ENCODE measurements around the gene TXK.

TXK gene

GRCh38 chr4:48046059-48046458 lies 88.0 kb downstream of the TXK start:
- no peak for DNase-seq

DNA sequence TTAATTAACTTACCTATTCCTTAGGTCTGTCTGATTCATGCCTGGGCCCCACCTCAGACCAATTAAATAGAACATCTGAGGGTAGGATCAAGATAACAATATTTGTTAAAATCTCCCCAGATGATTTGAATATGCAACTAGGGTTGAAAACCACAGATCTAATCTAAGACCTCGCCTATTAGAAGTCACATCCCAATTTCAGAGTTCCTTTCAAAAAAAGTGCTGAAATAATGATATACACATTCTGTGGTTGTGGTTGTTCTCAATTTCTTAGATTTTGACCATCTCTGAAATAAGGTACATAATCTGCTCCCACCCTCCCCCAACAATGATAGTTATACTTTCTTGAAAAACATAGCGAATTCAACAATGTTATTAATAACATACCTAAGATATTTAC lies 89.8 kb downstream of the TXK start:
- no peak for DNase-seq

DNA sequence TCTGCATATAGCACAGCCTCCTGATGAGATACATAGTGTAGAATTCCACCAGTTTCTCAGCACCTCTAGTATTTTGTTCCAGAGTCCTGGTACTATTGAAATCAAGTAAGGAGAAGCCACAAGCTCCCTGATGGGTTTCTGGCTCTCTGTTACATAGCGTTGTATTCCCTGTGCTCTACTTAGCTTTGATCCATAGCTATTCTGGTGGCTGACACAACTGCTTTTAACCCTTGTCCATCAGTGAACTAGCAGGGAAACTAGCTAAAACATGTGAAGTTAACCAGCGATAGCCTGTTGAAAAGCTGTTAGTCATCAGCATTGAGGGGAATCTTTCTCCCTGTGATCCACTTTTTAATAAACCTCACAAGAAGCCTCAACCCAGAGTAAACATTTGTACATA lies 90.5 kb downstream of the TXK start:
- no peak for DNase-seq

GRCh38 chr4:48042979-48043461 lies 91.0 kb downstream of the TXK start:
- no peak for DNase-seq

GRCh38 chr4:48041535-48042137 lies 92.4 kb downstream of the TXK start:
- peak; percentile 65 for DNase-seq

DNA sequence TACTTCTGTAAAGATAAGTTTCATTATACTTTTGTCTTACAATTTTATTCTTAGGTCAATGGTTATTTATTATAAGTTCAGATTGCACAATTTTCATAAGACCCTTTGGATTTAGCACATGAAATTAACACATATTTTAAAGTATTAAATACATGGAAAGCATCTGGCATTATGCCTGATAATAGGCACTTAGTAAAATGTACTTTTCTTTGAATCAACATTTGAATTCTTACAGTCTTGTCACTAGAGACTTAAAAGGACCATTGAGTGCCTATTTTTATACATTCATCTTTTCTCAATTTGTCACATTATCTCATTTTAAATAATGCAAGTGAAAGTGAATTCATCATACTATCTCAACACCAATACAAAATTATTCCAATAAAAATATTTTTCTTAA lies 94.5 kb downstream of the TXK start:
- no peak for DNase-seq

DNA sequence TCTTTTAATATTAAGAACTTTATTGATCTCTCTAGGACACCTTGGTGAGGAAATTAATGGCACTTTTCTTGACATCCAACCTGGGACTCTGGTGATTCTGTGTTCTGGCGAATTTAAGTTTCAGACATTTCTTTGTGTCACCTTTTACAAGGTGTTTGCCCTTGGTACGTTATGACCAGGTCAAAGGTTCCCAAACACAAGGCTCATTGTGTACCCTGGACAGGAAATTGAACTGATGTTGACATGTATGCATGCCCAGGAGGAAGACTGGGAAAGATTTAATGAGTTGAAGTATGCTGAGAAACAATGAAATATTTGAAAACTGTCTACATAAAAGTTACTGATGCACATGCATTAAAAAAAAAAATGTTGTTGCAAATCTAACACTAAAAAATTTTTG lies 95.4 kb downstream of the TXK start:
- DNase-seq: no peak

DNA sequence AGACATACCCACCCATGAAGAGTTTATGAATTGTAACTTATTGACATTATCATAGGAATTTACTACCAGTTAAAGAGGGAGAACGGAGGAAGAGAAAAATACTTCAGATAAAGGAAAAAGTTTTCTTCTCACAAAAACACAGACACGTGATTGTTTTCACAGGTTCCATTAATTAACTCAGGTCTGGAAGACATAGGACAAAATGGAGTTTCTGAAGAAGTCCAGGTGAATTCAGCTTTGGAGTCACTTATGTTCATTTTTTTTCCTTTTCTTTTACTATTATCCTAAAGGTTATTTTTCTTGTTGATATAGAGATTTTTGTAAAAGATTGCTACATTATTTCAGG lies 97.0 kb downstream of the TXK start:
- DNase-seq: no peak

DNA sequence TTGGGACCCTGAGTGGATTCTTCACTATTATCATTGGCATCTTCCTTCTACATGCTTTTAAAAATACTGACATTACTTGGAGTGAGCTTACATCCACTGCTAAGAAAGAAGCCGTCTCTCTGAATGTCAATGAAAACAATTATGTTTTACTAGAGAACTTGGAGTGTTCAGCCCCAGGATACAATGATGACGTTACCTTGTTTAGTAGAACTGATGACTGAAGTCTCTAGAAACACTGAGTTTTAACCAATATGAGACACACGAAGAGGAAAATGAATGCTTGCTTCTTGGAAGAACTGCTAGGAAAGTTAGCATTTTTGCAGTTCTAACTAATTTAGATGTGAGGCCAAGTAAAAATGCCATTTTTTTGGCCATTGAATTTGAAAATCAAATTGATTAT lies 98.1 kb downstream of the TXK start:
- DNase-seq: no peak

DNA sequence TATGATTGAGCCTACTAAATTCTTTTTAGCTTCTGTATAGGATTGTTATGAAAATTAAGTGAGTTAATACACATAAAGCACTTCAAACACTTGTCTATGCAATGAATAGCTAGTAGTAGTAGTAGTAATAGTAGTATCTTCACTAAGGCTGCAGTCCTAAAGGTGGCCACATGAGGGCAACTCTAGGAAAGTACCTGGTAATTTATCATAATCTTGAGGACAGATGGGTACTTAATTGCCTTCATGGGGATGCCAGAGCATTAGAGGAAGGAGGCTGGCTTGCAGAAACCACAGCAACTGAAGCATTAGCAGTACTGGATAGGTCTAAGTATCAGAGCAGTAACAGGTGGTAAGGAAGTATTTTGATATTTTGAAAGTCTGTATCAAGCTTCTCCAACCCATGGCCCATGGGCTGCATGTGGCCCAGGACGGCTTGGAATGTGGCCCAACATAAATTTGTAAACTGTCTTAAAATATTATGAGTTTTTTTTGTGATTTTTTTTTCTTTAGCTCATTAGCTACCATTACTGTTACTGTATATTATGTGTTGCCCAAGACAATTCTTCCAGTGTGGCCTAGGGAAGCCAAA lies 100.1 kb downstream of the TXK start:
- DNase-seq: peak; percentile 81

DNA sequence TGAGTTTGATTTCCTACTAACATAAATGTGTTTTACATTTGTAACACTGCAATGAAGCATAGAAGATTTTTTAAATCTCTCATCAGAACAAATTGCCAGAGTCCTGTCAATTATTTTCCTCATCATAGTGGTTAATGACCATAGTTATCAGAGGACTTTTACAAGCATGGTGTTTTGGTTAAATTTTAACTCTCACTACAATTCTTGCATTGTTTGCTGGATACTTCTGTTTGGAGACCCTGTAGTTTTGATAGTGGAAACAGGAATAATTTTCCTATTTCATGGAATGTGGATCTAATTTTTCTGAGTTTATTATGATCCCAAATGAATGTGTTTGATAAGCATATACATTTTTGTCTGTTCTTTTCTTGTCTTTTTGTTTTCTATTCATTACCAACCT lies 100.6 kb downstream of the TXK start:
- DNase-seq: no peak

- DNase-seq: no peak
Measured at GRCh38 chr4:48032721-48033120, 101.3 kb downstream of the TXK start.

DNA sequence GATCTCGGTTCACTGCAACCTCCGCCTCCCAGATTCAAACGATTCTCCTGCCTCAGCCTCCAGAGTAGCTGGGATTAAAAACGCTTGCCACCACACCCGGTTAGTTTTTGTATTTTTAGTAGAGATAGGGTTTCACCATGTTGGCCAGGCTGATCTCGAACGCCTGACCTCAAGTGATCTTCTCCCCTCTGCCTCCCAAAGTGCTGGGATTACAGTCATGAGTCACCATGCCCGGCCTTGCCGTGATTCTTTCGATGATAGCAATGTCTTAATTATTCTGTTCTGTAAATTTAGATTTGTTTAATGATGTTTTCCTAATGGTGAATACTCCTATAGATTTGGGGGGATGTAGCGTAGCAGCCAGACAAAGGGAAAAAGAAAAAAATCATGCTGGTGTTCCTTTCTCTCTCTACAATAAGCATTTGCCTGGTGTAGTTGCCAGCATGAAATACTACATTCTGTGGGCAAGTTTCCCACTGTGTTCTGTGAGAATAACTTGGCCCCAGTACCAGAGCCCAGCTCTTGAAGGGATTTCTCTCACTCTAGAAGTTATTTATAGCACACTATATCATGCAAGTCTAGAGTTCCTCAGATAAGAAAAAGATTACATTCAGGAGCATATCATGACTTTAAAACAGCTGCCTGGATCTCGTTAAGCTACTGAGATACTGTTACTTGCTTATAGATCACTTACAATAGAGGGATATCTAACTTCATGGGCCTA lies 102.1 kb downstream of the TXK start:
- no peak for DNase-seq

GRCh38 chr4:48030470-48030869 lies 103.6 kb downstream of the TXK start:
- DNase-seq: no peak

- no peak for DNase-seq
Measured at GRCh38 chr4:48028696-48029095, 105.4 kb downstream of the TXK start.

GRCh38 chr4:48027653-48028052 lies 106.4 kb downstream of the TXK start:
- no peak for DNase-seq

DNA sequence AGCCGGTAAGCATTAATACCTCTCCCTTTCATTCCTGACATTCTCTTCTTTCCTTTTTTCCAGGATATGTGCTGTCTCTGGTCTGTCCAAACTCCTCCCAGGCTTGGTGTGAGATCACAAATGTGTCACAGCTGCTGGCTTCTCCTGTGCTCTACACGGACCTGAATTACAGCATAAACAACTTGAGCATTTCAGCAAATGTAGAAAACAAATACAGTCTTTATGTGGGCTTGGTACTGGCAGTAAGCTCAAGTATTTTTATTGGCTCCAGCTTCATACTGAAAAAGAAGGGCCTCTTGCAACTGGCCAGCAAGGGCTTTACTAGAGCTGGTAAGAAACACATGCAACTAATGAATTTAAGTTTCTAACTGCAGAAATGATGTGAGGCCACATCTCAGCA lies 109.0 kb downstream of the TXK start:
- DNase-seq: no peak

GRCh38 chr4:48024522-48024921 lies 109.5 kb downstream of the TXK start:
- no peak for DNase-seq

DNA sequence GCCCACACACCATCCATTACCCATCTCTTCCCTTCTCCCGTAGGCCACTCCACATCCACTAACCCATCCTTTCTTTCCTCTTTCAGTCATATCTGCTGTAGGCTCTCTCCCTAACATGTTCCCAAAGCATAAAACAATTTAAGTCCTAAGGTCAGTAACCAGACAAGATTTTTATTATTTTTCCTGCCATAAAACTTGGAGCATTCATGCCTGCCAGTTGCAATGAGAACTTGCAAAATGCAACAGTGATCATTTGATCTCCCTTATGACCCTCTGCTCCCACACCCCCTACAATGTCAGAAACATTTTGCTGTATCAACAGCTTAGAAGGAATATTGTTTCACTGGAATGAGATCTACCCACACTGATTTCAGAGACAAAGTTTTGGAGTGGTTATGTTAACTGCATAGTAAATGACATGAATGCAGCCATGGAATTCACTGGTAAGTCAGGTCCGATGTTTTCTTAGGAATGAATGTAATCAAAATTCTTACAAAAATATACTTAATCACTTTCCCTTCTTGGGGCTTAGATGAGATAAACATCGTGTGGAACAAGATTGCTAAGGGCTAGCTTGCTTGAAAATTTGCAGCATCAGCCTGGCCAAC lies 111.8 kb downstream of the TXK start:
- DNase-seq: no peak

- DNase-seq: no peak
Measured at GRCh38 chr4:48021100-48021499, 113.0 kb downstream of the TXK start.

DNA sequence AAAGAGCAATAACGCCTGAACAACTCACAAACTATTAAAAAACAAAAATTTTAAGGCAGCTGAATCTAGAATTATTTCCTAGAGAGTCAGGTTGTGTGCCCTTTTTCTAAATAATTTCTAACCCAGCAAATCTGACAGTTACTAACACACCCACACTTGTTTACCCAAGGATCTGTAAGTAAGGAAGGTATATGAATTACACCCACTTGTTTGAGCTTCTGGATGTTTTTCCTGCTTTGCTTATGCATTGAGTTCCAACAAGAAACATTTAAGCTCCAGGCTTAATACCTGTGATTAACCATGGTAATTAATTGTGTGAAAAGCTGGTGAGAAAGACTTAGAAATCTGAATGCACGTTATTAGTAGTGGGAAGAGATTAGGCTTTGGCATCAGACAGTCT lies 115.9 kb downstream of the TXK start:
- DNase-seq: no peak

GRCh38 chr4:48017108-48017571 lies 116.9 kb downstream of the TXK start:
- DNase-seq: peak; percentile 78
